GM18909 (cell line): Measurements from ENCODE around the gene SPRN.
"Not testable (repeated sequence)": the region's sequence is repeated elsewhere in the genome, so short reads cannot be mapped to it uniquely, and the experiment has no call there.

Source experiments
- ATAC-seq: cut with Tn5 transposase; IDR thresholded peaks from one replicate; pipeline ENCODE4 v1.9.1; 2021; ENCODE audit warnings: mild to moderate bottlenecking; ENCODE audit not compliant: unreplicated experiment, poor library complexity

SPRN gene

DNA sequence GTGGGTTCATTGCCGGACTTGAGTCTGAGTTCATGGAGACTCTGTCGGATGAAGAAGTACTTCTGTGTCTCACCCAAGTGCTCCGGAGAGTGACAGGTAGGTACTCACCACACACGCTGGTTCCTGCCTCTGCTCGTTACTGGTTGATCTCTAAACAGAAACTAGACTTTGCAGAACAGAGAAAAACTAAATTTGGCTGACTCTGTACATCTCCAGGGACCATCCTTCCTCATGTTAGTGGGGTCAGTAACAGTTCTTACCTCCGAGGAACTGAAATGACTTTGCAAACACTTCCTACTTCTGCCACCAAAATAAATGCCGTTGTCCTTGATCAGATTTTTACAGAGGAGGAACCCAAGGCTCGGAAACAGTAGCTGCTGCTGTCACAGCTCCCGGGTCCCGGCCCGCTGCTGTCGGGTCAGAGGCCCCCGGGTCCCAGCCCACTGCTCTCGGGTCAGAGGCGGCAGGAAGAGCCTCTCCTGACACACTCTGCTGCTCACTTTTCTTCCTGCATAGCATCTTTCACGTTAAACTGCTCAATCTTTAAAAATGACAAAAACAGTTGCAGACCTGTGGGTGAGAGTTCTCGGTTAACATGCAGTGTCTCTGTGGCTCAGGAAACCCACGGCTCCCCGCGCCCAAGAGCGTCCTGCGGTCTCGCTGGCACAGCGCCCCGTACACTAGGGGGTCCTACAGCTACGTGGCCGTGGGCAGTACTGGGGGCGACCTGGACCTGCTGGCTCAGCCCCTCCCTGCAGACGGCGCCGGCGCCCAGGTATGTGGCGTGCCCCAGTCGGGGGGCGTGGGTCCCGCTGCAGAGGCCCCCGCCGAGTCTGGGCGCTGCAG, 35.2 kb downstream of the SPRN start:
- peak; percentile 85 for ATAC-seq

- peak; percentile 2 for ATAC-seq
These were observed 36.0 kb downstream of the SPRN start for GRCh38 chr10:133388236-133388972.

- not testable (repeated sequence) for ATAC-seq
These were observed 37.5 kb downstream of the SPRN start for GRCh38 chr10:133386951-133387350.

DNA sequence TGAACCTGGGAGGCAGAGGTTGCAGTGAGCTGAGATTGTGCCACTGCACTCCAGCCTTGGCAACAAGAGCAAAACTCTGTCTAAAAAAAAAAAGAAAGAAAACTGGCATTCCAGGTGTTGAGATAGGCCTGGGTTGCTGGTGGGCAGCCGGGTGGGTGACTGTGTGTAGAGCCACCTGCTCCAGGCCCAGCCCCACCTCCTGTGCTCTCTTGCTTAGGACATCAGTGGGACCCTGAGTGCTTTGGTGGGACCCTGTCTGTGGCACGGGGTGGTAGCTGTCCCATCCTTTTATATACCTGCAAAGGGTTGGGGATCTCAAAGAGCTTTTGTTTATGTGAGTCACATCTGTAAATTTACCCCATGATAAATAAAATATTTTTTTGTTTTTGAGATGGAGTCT, 39.2 kb downstream of the SPRN start:
- ATAC-seq: no peak

DNA sequence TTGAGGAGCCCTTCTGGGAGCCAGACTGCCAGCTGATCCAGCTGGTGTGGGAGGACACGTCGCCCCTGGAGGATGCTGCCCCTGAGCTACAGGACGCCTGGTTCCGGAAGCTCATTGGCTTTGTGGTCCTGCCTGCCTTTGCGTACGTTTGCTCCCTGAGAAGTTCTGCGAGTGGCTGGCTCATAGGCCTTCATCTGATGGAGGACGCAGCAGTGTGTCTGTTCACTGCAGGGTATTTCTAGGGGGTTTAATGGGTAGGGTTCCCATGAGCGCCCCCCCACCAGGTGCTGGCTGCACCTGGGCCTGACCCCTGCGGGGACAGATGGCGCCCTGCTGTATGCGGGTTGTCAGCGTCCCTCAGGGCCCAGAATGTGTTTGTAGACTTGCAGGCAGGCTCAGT, 40.4 kb downstream of the SPRN start:
- ATAC-seq: no peak

DNA sequence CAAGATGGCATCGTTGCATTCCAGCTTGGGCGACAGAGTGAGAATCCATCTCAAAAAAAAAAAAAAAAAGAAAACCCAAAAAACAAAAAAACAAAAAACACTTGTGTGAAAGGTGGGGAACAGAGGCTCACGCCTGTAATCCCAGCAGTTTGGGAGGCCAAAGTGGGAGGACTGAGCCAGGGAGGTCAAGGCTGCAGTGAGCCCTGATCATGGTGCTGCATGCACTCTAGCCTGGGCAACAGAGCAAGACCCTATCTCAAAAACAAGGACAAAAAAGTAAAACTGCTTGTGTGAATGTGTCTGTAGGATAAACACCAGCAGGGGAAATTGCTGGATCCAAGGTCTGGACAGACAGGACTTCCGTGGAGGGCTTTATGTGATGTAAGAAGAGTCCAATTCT, 40.9 kb downstream of the SPRN start:
- ATAC-seq: no peak

- no peak for ATAC-seq
These were observed 43.4 kb downstream of the SPRN start for GRCh38 chr10:133381036-133381435.

- peak; percentile 17 for ATAC-seq
These were observed 44.4 kb downstream of the SPRN start for GRCh38 chr10:133379801-133380666.

DNA sequence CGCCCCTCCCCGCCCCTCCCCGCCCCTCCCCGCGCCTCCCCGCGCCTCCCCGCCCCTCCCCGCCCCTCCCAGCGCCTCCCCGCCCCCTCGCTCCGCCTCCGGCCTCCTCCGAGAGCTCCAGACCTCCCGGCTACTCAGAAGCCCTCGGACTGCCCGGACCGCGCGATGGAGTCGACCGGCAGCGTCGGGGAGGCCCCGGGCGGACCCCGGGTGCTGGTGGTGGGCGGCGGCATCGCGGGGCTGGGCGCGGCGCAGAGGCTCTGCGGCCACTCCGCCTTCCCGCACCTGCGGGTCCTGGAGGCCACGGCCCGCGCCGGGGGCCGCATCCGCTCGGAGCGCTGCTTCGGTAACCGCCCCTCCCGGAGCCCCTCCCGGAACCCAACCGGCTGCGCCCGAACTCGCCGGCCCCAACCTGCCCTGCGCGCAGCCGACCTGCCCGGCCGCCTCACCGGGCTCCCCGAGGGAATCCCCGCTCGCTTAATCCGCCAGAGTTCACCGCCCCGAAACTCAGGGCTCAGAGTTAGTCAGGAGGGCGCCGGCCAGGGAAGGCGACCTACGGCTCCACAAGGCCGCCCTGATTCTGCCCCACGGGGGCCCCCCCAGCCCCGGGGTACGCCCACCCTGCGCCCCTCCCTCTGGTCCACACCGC, 45.1 kb downstream of the SPRN start, which contains the start of gene PAOX:
Gene PAOX (plus strand): TSS at position 111 of the 649 bp plus-strand sequence. CDS start 55 bp downstream, at position 166.
- peak; percentile 51 for ATAC-seq

GRCh38 chr10:133378251-133379096, 46.0 kb downstream of the SPRN start:
- ATAC-seq: peak; percentile 42

DNA sequence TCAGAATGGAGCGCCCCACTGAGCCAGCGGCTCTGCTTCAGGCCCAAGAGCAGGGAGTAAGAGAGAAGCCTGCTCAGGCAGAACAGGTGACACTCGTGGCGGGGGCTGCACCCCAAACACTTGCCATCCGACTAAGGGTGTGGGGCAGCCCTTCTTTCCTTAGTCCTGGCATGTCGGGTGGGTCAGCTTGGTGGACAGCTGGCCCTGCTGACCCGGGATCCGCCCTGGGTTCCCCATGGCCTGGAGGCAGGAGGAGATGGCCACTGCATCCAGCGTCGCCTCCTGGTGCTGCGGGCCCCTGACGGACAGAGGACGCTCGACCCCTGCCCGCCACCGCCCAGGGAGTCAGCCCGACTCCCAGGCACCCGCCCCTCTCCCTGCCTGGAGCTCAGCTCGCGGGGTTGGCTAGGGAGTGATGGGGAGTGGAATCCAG, 46.6 kb downstream of the SPRN start:
- no peak for ATAC-seq

DNA sequence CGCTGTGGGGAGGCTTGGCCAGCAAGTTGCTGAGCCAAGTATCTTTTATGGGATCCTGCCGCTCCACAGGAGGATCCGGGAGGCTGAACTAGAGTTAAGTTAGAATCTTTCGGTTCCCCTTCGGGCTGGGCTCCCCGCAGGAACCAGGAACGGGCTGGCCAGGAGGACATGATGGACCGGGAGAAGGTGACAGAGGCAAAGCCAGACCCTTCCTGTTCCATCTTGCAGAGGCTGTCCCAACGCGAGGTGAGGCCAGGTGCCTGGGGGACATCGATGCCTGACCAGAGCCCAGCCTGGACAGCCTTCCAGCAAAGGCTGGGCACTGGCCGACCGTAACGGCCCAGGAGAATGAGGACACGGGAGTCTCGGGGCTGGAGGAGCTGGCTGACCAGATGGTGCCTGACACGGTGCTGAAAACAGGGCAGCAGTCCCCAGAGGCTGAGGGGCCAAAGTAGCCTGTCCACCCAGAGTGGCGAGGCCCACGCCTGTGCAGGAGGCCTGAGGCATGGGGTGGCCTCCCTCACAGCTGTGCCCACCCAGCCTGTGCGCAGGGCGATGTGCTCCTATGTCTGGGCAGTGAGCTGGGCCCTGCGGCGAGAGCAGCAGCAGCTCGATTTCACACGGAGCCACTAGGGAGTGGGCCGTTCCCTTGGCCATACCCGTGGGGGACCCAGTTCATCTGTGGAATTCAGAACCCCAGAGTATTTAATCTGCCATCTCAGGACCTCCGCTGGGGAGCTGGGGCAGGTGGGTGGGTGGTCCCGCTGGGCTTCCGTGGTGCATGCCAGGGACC, 47.2 kb downstream of the SPRN start:
- no peak for ATAC-seq

- ATAC-seq: not testable (repeated sequence)
These were observed 48.2 kb downstream of the SPRN start for GRCh38 chr10:133376183-133376582.

DNA sequence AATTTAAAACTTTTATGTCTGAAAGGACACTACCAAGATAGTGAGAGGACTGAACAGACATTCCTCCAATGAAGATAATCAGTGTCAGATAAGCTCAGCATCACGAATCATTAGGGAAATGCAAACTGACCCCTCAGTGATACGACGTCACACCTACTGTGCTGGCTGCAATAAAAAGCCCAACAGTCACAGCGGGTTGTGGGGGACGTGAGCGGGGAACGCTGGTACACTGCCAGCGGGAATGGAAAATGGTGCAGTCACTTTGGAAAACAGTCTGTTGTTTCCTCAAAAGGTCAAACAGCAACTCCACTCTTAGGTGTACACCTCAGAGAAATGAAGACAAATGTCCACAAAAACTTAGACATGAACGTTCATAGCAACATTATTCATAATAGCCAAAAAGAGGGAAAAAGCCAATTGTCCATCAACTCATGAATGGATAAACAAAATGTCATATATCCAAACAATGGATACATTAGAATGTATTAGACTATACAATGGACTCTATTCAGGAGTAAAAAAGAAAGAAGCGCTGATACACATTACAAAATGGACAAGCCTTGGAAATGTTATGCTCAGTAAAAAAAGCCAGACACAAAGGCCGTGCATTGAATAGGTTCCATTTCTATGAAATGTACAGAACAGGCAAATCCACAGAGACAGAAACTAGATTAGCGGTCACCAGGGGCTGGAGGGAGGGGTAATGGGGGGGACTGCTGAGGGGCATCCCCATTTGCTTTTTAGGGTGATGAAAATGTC, 48.9 kb downstream of the SPRN start:
- no peak for ATAC-seq

- peak; percentile 96 for ATAC-seq
These were observed 51.0 kb downstream of the SPRN start, which contains the start of gene ECHS1 for GRCh38 chr10:133373174-133374090. Gene ECHS1, minus strand, starts transcription at chr10:133373354. Its CDS starts 21 bp downstream, at chr10:133373333.

- no peak for ATAC-seq
These were observed 51.9 kb downstream of the SPRN start for GRCh38 chr10:133372507-133372906.
